NCI-H2029 treated with DMSO at 0.1 percent for 48 hours (cell line): Measurements from ENCODE around the gene EI24.

Experiments
- DNase-seq: peaks from one replicate; lab custom pipeline; 2025; lab: John Stamatoyannopoulos, UW

Gene EI24

GRCh38 chr11:125627236-125627910 is 58.1 kb downstream of the EI24 start:
- DNase-seq, result no peak
